HepG2 (cell line): ENCODE measurements around the gene LMAN2L. TPM values are rescaled to one million over a fixed set of nuclear protein-coding genes. Genes with fewer than 3 reads are reported as not detected.

Source experiments
- ARNT2 ChIP-seq: sonication (generic); formaldehyde crosslinking; IDR thresholded peaks from 2 replicates; pipeline ENCODE4 v1.8.0; 2022; ENCODE audit warnings: mild to moderate bottlenecking, low read depth, missing genetic modification reagents, moderate library complexity
- DMTF1 ChIP-seq: sonication (generic); formaldehyde crosslinking; IDR thresholded peaks from 2 replicates; pipeline ENCODE4 v1.4.0; 2020; ENCODE audit warnings: mild to moderate bottlenecking, missing genetic modification reagents
- ELF3 ChIP-seq: IDR thresholded peaks from 2 replicates; pipeline ENCODE4 v1.6.1; 2016; ENCODE audit warnings: missing genetic modification reagents, missing compliant biosample characterization
- ERF ChIP-seq: IDR thresholded peaks from 2 replicates; pipeline ENCODE4 v1.6.1; 2018; ENCODE audit warnings: missing biosample characterization, missing genetic modification reagents
- HHEX ChIP-seq: IDR thresholded peaks from 2 replicates; pipeline ENCODE4 v1.6.1; 2016; ENCODE audit warnings: control low read depth
- HNF1B ChIP-seq: sonication (generic); formaldehyde crosslinking; IDR thresholded peaks from 2 replicates; pipeline ENCODE4 v1.5.1; 2020; ENCODE audit warnings: mild to moderate bottlenecking, moderate library complexity, missing genetic modification reagents
- KAT7 ChIP-seq: IDR thresholded peaks from 2 replicates; pipeline ENCODE4 v1.6.1; 2018; ENCODE audit warnings: borderline replicate concordance, missing compliant biosample characterization
- MLX ChIP-seq: IDR thresholded peaks from 2 replicates; pipeline ENCODE4 v1.6.1; 2016
- NFIC ChIP-seq: IDR thresholded peaks from 2 replicates; pipeline ENCODE4 v1.6.1; 2012; ENCODE audit warnings: mild to moderate bottlenecking, low read length, inconsistent platforms
- NR3C1 ChIP-seq: sonication (generic); formaldehyde crosslinking; IDR thresholded peaks from 2 replicates; pipeline ENCODE4 v1.4.0; 2020; ENCODE audit warnings: missing genetic modification reagents
- PREB ChIP-seq: sonication (generic); formaldehyde crosslinking; IDR thresholded peaks from 2 replicates; pipeline ENCODE4 v1.4.0; 2020; ENCODE audit warnings: missing genetic modification reagents
- RARA ChIP-seq: IDR thresholded peaks from 2 replicates; pipeline ENCODE4 v1.6.1; 2016; ENCODE audit warnings: missing genetic modification reagents, missing compliant biosample characterization
- RBM22 ChIP-seq: fragments of 200-400 bp; formaldehyde crosslinking; optimal IDR thresholded peaks from 2 replicates; pipeline ENCODE3; 2017; ENCODE audit warnings: mild to moderate bottlenecking, low read length, moderate library complexity
- SAP130 ChIP-seq: IDR thresholded peaks from 2 replicates; pipeline ENCODE4 v1.6.1; 2016; ENCODE audit warnings: low read depth
- XRCC5 ChIP-seq: fragments of 200-400 bp; formaldehyde crosslinking; optimal IDR thresholded peaks from 2 replicates; pipeline ENCODE3; 2017; ENCODE audit warnings: mild to moderate bottlenecking, low read length
- YEATS2 ChIP-seq: sonication (generic); formaldehyde crosslinking; IDR thresholded peaks from 2 replicates; pipeline ENCODE4 v1.4.0; 2020; ENCODE audit warnings: missing genetic modification reagents, borderline replicate concordance
- ZBTB21 ChIP-seq: sonication (generic); formaldehyde crosslinking; IDR thresholded peaks from 2 replicates; pipeline ENCODE4 v1.4.0; 2020; ENCODE audit warnings: missing genetic modification reagents
- ZBTB38 ChIP-seq: sonication (generic); formaldehyde crosslinking; IDR thresholded peaks from 2 replicates; pipeline ENCODE4 v1.5.1; 2020; ENCODE audit warnings: mild to moderate bottlenecking, missing genetic modification reagents
- ZNF101 ChIP-seq: sonication (generic); formaldehyde crosslinking; IDR thresholded peaks from 2 replicates; pipeline ENCODE4 v1.4.0; 2020; ENCODE audit warnings: mild to moderate bottlenecking, low read depth, missing genetic modification reagents, borderline replicate concordance
- ZNF317 ChIP-seq: sonication (generic); formaldehyde crosslinking; IDR thresholded peaks from 2 replicates; pipeline ENCODE4 v1.5.0; 2020; ENCODE audit warnings: mild to moderate bottlenecking, missing genetic modification reagents
- ZNF331 ChIP-seq: sonication (generic); formaldehyde crosslinking; IDR thresholded peaks from 2 replicates; pipeline ENCODE4 v1.4.0; 2020; ENCODE audit warnings: missing genetic modification reagents
- ZNF496 ChIP-seq: sonication (generic); formaldehyde crosslinking; IDR thresholded peaks from 2 replicates; pipeline ENCODE4 v1.8.1; 2023; ENCODE audit warnings: mild to moderate bottlenecking, moderate library complexity, missing genetic modification reagents; ENCODE audit not compliant: insufficient replicate concordance
- polyA plus RNA-seq, 8 experiments: library from polyadenylated mRNA; depleted of rRNA in 3 of 8; stranded (reverse) in 7 of 8; unstranded in 1 of 8; fragments of >200 nt; fragmentation: Illumina TruSeq in 4 of 8; extraction: Trizol in 4 of 8; gene quantifications; 2 replicates each; pipeline versions ENCODE4 v1.2.1 to v1.2.3, GENCODE V29; 2011 to 2016; ENCODE audit warnings: low read depth in 4 of 8, missing spikeins in 1 of 8, mixed read lengths in 1 of 8; ENCODE audit not compliant: insufficient read depth in 1 of 8
- total RNA-seq, 5 experiments: library from RNA; depleted of rRNA; stranded (reverse); fragments of >200 nt; fragmentation: Illumina TruSeq; extraction: Trizol; gene quantifications; 2 replicates each; pipeline ENCODE4 v1.2.3, GENCODE V29; 2016; ENCODE audit warnings: low read depth in 1 of 5
- TF ChIP-seq, protein P1 (sequence below): sonication (generic); formaldehyde crosslinking; conservative IDR thresholded peaks from 2 replicates; pipeline ENCODE4 v1.8.0; 2022; ENCODE audit warnings: mild to moderate bottlenecking, moderate library complexity, missing genetic modification reagents

LMAN2L gene
- total and polyA plus RNA-seq, 2 of the 13 experiments (the other 11 are each of a cell fraction or from before 2014, with no cell fraction given) = 39.1 to 57.9 TPM

GRCh38 chr2:96683972-96684820 lies 55.7 kb downstream of the LMAN2L start (continued):
- TF ChIP-seq HNF1B (peak; percentile 89), NR3C1 (no peak), ZNF496 (CRISPR knock-in tag) (no peak), XRCC5 (peak; percentile 41), ELF3 (CRISPR knock-in tag) (peak; percentile 45; the same call in 1 of the 2 replicates), ZNF317 (CRISPR knock-in tag) (peak; percentile 36; the same call in 1 of the 2 replicates), ZNF331 (CRISPR knock-in tag) (0 out of 2 replicates have a peak, but pooled peaks have one; percentile 45), RBM22 (no peak), KAT7 (CRISPR knock-in tag) (0 out of 2 replicates have a peak, but pooled peaks have one; percentile 45), ZBTB38 (CRISPR knock-in tag) (peak; percentile 27; the same call in 1 of the 2 replicates), NFIC (no peak), HHEX (no peak), ZNF101 (CRISPR knock-in tag) (no peak), SAP130 (CRISPR knock-in tag) (peak; percentile 82), PREB (CRISPR knock-in tag) (no peak), ZBTB21 (0 out of 2 replicates have a peak, but pooled peaks have one; percentile 27), YEATS2 (CRISPR knock-in tag) (peak; percentile 63; the same call in 1 of the 2 replicates), ERF (CRISPR knock-in tag) (peak; percentile 65; the same call in 1 of the 2 replicates), DMTF1 (CRISPR knock-in tag) (no peak), MLX (peak; percentile 53; the same call in 1 of the 2 replicates), ARNT2 (CRISPR knock-in tag) (no peak), RARA (CRISPR knock-in tag) (peak; percentile 50)
- TF ChIP-seq, protein P1, sequence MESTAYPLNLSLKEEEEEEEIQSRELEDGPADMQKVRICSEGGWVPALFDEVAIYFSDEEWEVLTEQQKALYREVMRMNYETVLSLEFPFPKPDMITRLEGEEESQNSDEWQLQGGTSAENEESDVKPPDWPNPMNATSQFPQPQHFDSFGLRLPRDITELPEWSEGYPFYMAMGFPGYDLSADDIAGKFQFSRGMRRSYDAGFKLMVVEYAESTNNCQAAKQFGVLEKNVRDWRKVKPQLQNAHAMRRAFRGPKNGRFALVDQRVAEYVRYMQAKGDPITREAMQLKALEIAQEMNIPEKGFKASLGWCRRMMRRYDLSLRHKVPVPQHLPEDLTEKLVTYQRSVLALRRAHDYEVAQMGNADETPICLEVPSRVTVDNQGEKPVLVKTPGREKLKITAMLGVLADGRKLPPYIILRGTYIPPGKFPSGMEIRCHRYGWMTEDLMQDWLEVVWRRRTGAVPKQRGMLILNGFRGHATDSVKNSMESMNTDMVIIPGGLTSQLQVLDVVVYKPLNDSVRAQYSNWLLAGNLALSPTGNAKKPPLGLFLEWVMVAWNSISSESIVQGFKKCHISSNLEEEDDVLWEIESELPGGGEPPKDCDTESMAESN (CRISPR knock-in tag) = 0 out of 2 replicates have a peak, but pooled peaks have one; percentile 17
